ENCODE measurements around the gene PIP4K2C.

PIP4K2C gene

GRCh38 chr12:57621497-57622292, 30.7 kb downstream of the PIP4K2C start:
- peak; percentile 47 for DNase-seq (ENCODE audit: low spot score)

GRCh38 chr12:57622293-57623245, 31.6 kb downstream of the PIP4K2C start:
- no peak for DNase-seq (ENCODE audit: low spot score)

GRCh38 chr12:57623385-57623784, 32.4 kb downstream of the PIP4K2C start:
- DNase-seq (ENCODE audit: low spot score): no peak

- no peak for DNase-seq (ENCODE audit: low spot score)
These were observed 32.9 kb downstream of the PIP4K2C start for GRCh38 chr12:57623811-57624390.

GRCh38 chr12:57624441-57625220, 33.6 kb downstream of the PIP4K2C start:
- DNase-seq (ENCODE audit: low spot score): no peak

- no peak for DNase-seq (ENCODE audit: low spot score)
These were observed 34.5 kb downstream of the PIP4K2C start for GRCh38 chr12:57625261-57626032.

GRCh38 chr12:57626111-57626920, 35.3 kb downstream of the PIP4K2C start:
- DNase-seq (ENCODE audit: low spot score): no peak

GRCh38 chr12:57626921-57627445, 36.0 kb downstream of the PIP4K2C start:
- no peak for DNase-seq (ENCODE audit: low spot score)

- no peak for DNase-seq (ENCODE audit: low spot score)
These were observed 36.7 kb downstream of the PIP4K2C start for GRCh38 chr12:57627501-57628279.

GRCh38 chr12:57628280-57629191, 37.5 kb downstream of the PIP4K2C start:
- DNase-seq (ENCODE audit: low spot score): no peak

- DNase-seq (ENCODE audit: low spot score): no peak
These were observed 39.0 kb downstream of the PIP4K2C start for GRCh38 chr12:57629897-57630471.

GRCh38 chr12:57630891-57631433, 40.0 kb downstream of the PIP4K2C start:
- DNase-seq (ENCODE audit: low spot score): no peak

- DNase-seq (ENCODE audit: low spot score): no peak
These were observed 40.6 kb downstream of the PIP4K2C start for GRCh38 chr12:57631566-57632072.

- DNase-seq (ENCODE audit: low spot score): no peak
These were observed 41.3 kb downstream of the PIP4K2C start for GRCh38 chr12:57632073-57632957.

- DNase-seq (ENCODE audit: low spot score): peak; percentile 33
These were observed 42.2 kb downstream of the PIP4K2C start, which contains the start of gene B4GALNT1 for GRCh38 chr12:57632958-57633840. B4GALNT1 (minus strand) TSS chr12:57633201; CDS start chr12:57632132, 1,069 bp downstream.

All from hematopoietic multipotent progenitor cell treated with erythropoietin and hydrocortisone succinate and interleukin-3 and kit ligand, for 17 days (in vitro differentiated cells).